ENCODE measurements around the gene KTI12. TPM values are rescaled to one million over a fixed set of nuclear protein-coding genes. Genes with fewer than 3 reads are reported as not detected.

The KTI12 gene
- total and polyA plus RNA-seq, 2 donors (not counting 3 experiments of a cell fraction or from before 2014, with no cell fraction given) = 10.0 to 12.7 TPM

- no peak for TF ChIP-seq MYC (IDR thresholded peaks at IDR 0.05; ENCODE audit: low read depth, low read length)
- TF ChIP-seq EZH2 (IDR thresholded peaks at IDR 0.05; ENCODE audit: borderline replicate concordance, low read depth, low read length, severe bottlenecking) = no peak
- TF ChIP-seq FOS (IDR thresholded peaks at IDR 0.05; ENCODE audit: borderline replicate concordance, insufficient read depth, low read length) = no peak
- TF ChIP-seq JUN (IDR thresholded peaks at IDR 0.05; ENCODE audit: borderline replicate concordance, insufficient read depth, insufficient read length, low read depth) = no peak
- TF ChIP-seq MAX (IDR thresholded peaks at IDR 0.05; ENCODE audit: insufficient read depth, insufficient read length) = no peak
- TF ChIP-seq CTCF (IDR thresholded peaks at IDR 0.05; ENCODE audit: extremely low read depth in 1 of 2, insufficient read depth in 1 of 2, low read depth in 1 of 2, low read length in 2 of 2) = no peak
- TF ChIP-seq POLR2A (IDR thresholded peaks at IDR 0.05; ENCODE audit: low read depth, low read length) = no peak
- TF ChIP-seq POLR2AphosphoS5 (IDR thresholded peaks at IDR 0.05; ENCODE audit: insufficient read depth, low read depth, low read length) = no peak
- no peak for TF ChIP-seq GATA2 (IDR thresholded peaks at IDR 0.05; ENCODE audit: insufficient read depth, insufficient read length, low read depth, low read length)
- Histone ChIP-seq H3K4me2 (ENCODE audit: insufficient read depth, low read length) (no peak overlapping the region), H3K79me2 (ENCODE audit: control insufficient read depth, insufficient read depth, low read length) (no peaks in the 10 kb centered on the region), H4K20me1 (replicated peaks; ENCODE audit: control insufficient read depth, extremely low read depth, insufficient read depth, low read length) (no peaks in the 10 kb centered on the region), H3K9me3 (replicated peaks; ENCODE audit: control insufficient read depth, insufficient read depth, low read length) (no peaks in the 10 kb centered on the region), H2AFZ (ENCODE audit: low read depth, low read length) (no peak overlapping the region), H3K36me3 (ENCODE audit: control insufficient read depth in 2 of 2, extremely low read depth in 1 of 2, insufficient read depth in 2 of 2, low read length in 2 of 2) (peaks cover 9 to 11% of the 10 kb centered on the region in 2 experiments), H3K4me3 (replicated peaks in 1 of 3; ENCODE audit: insufficient read depth in 1 of 3, low read depth in 1 of 3, low read length in 3 of 3) (no peak overlapping the region), H3K9ac (replicated peaks; ENCODE audit: extremely low read depth, insufficient read depth, low read length) (no peak overlapping the region), H3K9me1 (replicated peaks; ENCODE audit: control insufficient read depth, extremely low read depth, insufficient read depth, low read length) (no peaks in the 10 kb centered on the region), H3K27ac (ENCODE audit: insufficient read depth, low read depth, low read length) (no peak overlapping the region), H3K27me3 (ENCODE audit: control insufficient read depth in 2 of 2, insufficient read depth in 2 of 2, low read length in 2 of 2) (no peaks in the 10 kb centered on the region), H3K4me1 (ENCODE audit: control insufficient read depth, extremely low read depth, insufficient read depth, low read length) (peaks cover 6% of the 10 kb centered on the region)
- FAIRE-seq = peak; percentile 78
- peak; percentile 91 for DNase-seq (ENCODE audit: low read depth, low spot score)
- CTCF ChIA-PET = interaction anchor here (0.6 to 1.4 kb wide), 2 partner anchors 38 to 125 kb away, joined by 3 to 5 read pairs; no protein-coding TSS in a partner anchor
- POLR2A ChIA-PET = no interaction called here
- dilution Hi-C loops (cut with MboI; ENCODE audit: extremely low pct_ligation_motif_present, low sequenced_read_pairs) = no loop called here
- intact Hi-C loops (cut with micrococcal nuclease) = no loop called here
- BruUV-seq (replicated peaks) = no TSS peak
These were observed 11.5 kb downstream of the KTI12 start for GRCh38 chr1:52022133-52022532.
